PC-9 (cell line): ENCODE data around the gene ASZ1. TPM values are rescaled to one million over a fixed set of nuclear protein-coding genes. Genes with fewer than 3 reads are reported as not detected.

Experiments used
- BruUV-seq: library from RNA; stranded (reverse); fragments of 400-500 nt; replicated peaks from 2 replicates; lab custom pipeline; 2021; lab: Mats Ljungman, UMichigan
- CTCF ChIA-PET: fragments of 300-600 bp; sonication (Branson Sonifier 250); formaldehyde crosslinking; loops from one replicate; lab custom pipeline; 2022; ENCODE audit warnings: antibody characterized with exemption; lab: Charles Lee
- POLR2A ChIA-PET: fragments of 300-600 bp; sonication (Branson Sonifier 250); formaldehyde crosslinking; loops from one replicate; lab custom pipeline; 2022; ENCODE audit warnings: antibody characterized with exemption; ENCODE audit not compliant: unreplicated experiment; lab: Charles Lee
- DNase-seq, 2 experiments: peaks; one replicate each; pipeline versions ENCODE4 v3.0.0 to v3.0.0-alpha.2; 2015 to 2022; ENCODE audit warnings: mixed read lengths in 1 of 2
- H2AFZ ChIP-seq: fragments of 200-600 bp; sonication (generic); 2 replicates; pipeline ENCODE4 v1.8.1; 2017; ENCODE audit warnings: antibody characterized with exemption
- H3F3A ChIP-seq: fragments of 200-600 bp; sonication (generic); 2 replicates; pipeline ENCODE4 v1.8.1; 2017; ENCODE audit warnings: antibody characterized with exemption, mild to moderate bottlenecking, low read depth; ENCODE audit not compliant: insufficient read depth
- H3K27ac ChIP-seq: fragments of 200-600 bp; sonication (generic); 2 replicates; pipeline ENCODE4 v1.6.1; 2016; ENCODE audit warnings: mixed run types
- H3K27me3 ChIP-seq: fragments of 200-600 bp; sonication (generic); 2 replicates; pipeline ENCODE4 v1.6.1; 2016; ENCODE audit warnings: low read depth, mixed run types; ENCODE audit not compliant: insufficient read depth
- H3K36me3 ChIP-seq: fragments of 200-600 bp; sonication (generic); 2 replicates; pipeline ENCODE4 v1.6.1; 2016; ENCODE audit warnings: low read depth, mixed run types
- H3K4me1 ChIP-seq: fragments of 200-600 bp; sonication (generic); replicated peaks from 2 replicates; pipeline ENCODE4 v1.6.1; 2016; ENCODE audit warnings: mixed run types; ENCODE audit not compliant: insufficient read depth
- H3K4me2 ChIP-seq: fragments of 200-600 bp; sonication (generic); 2 replicates; pipeline ENCODE4 v1.6.1; 2017; ENCODE audit warnings: mixed run types
- H3K4me3 ChIP-seq: fragments of 200-600 bp; sonication (generic); 2 replicates; pipeline ENCODE4 v1.6.1; 2016; ENCODE audit warnings: mixed run types
- H3K79me2 ChIP-seq: fragments of 200-600 bp; sonication (generic); 2 replicates; pipeline ENCODE4 v1.6.1; 2017; ENCODE audit warnings: low read depth, mixed run types
- H3K9me2 ChIP-seq: fragments of 200-600 bp; sonication (generic); 2 replicates; pipeline ENCODE4 v1.8.1; 2017; ENCODE audit warnings: mild to moderate bottlenecking; ENCODE audit not compliant: insufficient read depth
- H3K9me3 ChIP-seq: fragments of 200-600 bp; sonication (generic); 2 replicates; pipeline ENCODE4 v1.8.1; 2016; ENCODE audit warnings: low read depth; ENCODE audit not compliant: insufficient read depth
- H4K20me1 ChIP-seq: fragments of 200-600 bp; sonication (generic); 2 replicates; pipeline ENCODE4 v1.8.1; 2017; ENCODE audit not compliant: insufficient read depth
- EZH2 ChIP-seq: fragments of 200-600 bp; sonication (generic); IDR thresholded peaks from 2 replicates; pipeline ENCODE4 v1.8.0; 2017; ENCODE audit warnings: antibody characterized with exemption, low read depth
- intact Hi-C: fragments of 100-400 bp; cut with micrococcal nuclease; formaldehyde crosslinking; loops from one replicate; pipeline ENCODE4 v1.10.0; 2022; ENCODE audit not compliant: unreplicated experiment
- total RNA-seq: library from RNA; stranded (reverse); gene quantifications from 2 replicates; pipeline ENCODE4 v1.2.3, GENCODE V29; 2021
- TF ChIP-seq, protein P1 (sequence below): fragments of 200-600 bp; sonication (generic); conservative IDR thresholded peaks from 2 replicates; pipeline ENCODE4 v1.6.1; 2017; ENCODE audit warnings: mixed run types, antibody characterized with exemption, mild to moderate bottlenecking, moderate library complexity

The ASZ1 gene
- total RNA-seq, 1 experiment from 2014 or later: not detected

- no peaks in the 10 kb centered on the region; the same call in 1 of the 2 replicates for H3K9me2 ChIP-seq
- no peak overlapping the region for H3K27ac ChIP-seq
- TF ChIP-seq EZH2: no peak
- TF ChIP-seq, protein P1, sequence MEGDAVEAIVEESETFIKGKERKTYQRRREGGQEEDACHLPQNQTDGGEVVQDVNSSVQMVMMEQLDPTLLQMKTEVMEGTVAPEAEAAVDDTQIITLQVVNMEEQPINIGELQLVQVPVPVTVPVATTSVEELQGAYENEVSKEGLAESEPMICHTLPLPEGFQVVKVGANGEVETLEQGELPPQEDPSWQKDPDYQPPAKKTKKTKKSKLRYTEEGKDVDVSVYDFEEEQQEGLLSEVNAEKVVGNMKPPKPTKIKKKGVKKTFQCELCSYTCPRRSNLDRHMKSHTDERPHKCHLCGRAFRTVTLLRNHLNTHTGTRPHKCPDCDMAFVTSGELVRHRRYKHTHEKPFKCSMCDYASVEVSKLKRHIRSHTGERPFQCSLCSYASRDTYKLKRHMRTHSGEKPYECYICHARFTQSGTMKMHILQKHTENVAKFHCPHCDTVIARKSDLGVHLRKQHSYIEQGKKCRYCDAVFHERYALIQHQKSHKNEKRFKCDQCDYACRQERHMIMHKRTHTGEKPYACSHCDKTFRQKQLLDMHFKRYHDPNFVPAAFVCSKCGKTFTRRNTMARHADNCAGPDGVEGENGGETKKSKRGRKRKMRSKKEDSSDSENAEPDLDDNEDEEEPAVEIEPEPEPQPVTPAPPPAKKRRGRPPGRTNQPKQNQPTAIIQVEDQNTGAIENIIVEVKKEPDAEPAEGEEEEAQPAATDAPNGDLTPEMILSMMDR: no peak
- no peaks in the 10 kb centered on the region for H4K20me1 ChIP-seq
- BruUV-seq: no TSS peak
- H2AFZ ChIP-seq: no peak overlapping the region
- no peaks in the 10 kb centered on the region for H3K79me2 ChIP-seq
- no peaks in the 10 kb centered on the region for H3K36me3 ChIP-seq
- no peaks in the 10 kb centered on the region for H3K4me1 ChIP-seq
- POLR2A ChIA-PET: interaction anchor here (0.6 kb wide), 1 partner anchor 15 kb away, joined by 6 read pairs; no protein-coding TSS in a partner anchor
- no peak for DNase-seq
- H3K9me3 ChIP-seq: no peaks in the 10 kb centered on the region
- H3K4me3 ChIP-seq: no peak overlapping the region
- CTCF ChIA-PET: no interaction called here
- H3K27me3 ChIP-seq: no peaks in the 10 kb centered on the region
- intact Hi-C loops: no loop called here
- H3F3A ChIP-seq: no peaks in the 10 kb centered on the region
- H3K4me2 ChIP-seq: no peak overlapping the region
Observed at GRCh38 chr7:117346161-117346560, 81.1 kb downstream of the ASZ1 start.

- DNase-seq: no peak
- no TSS peak for BruUV-seq
- Histone ChIP-seq H3F3A (no peaks in the 10 kb centered on the region), H3K36me3 (no peaks in the 10 kb centered on the region), H3K27ac (no peak overlapping the region), H3K9me2 (no peaks in the 10 kb centered on the region), H3K4me1 (no peaks in the 10 kb centered on the region), H3K4me2 (no peak overlapping the region), H3K79me2 (no peaks in the 10 kb centered on the region), H3K4me3 (no peak overlapping the region), H2AFZ (no peak overlapping the region), H3K9me3 (no peaks in the 10 kb centered on the region), H3K27me3 (no peaks in the 10 kb centered on the region), H4K20me1 (no peaks in the 10 kb centered on the region)
- TF ChIP-seq, protein P1: no peak
- no peak for TF ChIP-seq EZH2
- intact Hi-C loops: no loop called here
- ChIA-PET CTCF (no interaction called here), POLR2A (no interaction called here)
Observed at GRCh38 chr7:117338020-117338419, 89.3 kb downstream of the ASZ1 start.

DNA sequence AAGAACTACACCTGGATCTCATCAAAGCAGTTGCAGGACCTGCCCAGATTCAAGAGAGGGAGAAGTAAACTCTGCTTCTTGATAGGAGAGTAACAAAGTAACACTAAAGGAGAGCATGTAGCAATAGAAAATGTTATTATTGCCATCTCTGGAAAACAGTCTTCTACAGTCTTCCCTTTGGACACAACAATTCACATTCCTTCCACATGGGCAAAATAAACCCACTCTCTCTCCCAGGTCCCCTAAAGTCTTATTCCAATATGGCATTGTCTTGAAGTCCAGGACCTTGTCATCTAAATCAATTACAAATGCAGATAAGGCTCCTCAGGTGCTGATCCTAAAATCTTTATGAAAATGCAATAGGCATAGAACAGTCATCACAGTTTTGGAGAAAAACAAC, 94.1 kb downstream of the ASZ1 start:
- Histone ChIP-seq H3F3A (no peaks in the 10 kb centered on the region), H3K79me2 (no peaks in the 10 kb centered on the region), H3K4me1 (no peaks in the 10 kb centered on the region), H3K4me3 (no peak overlapping the region), H3K9me3 (no peaks in the 10 kb centered on the region), H3K4me2 (no peak overlapping the region), H3K36me3 (no peaks in the 10 kb centered on the region), H3K9me2 (no peaks in the 10 kb centered on the region), H3K27me3 (no peaks in the 10 kb centered on the region), H2AFZ (0 out of 2 replicates have a peak overlapping the region, but pooled peaks have one; percentile 26), H3K27ac (no peak overlapping the region), H4K20me1 (no peaks in the 10 kb centered on the region)
- intact Hi-C loops: no loop called here
- no peak for TF ChIP-seq EZH2
- TF ChIP-seq, protein P1: no peak
- no peak for DNase-seq
- ChIA-PET POLR2A (no interaction called here), CTCF (interaction anchor here (0.6 kb wide), 1 partner anchor 68 kb away, joined by 4 read pairs; no protein-coding TSS in a partner anchor)
- BruUV-seq: no TSS peak
